GM19397 (cell line): ENCODE results near the gene AIPL1.

Experiments
- ATAC-seq: cut with Tn5 transposase; IDR thresholded peaks from one replicate; pipeline ENCODE4 v1.9.1; 2021; ENCODE audit warnings: mild to moderate bottlenecking, moderate library complexity; ENCODE audit not compliant: unreplicated experiment

The AIPL1 gene

DNA sequence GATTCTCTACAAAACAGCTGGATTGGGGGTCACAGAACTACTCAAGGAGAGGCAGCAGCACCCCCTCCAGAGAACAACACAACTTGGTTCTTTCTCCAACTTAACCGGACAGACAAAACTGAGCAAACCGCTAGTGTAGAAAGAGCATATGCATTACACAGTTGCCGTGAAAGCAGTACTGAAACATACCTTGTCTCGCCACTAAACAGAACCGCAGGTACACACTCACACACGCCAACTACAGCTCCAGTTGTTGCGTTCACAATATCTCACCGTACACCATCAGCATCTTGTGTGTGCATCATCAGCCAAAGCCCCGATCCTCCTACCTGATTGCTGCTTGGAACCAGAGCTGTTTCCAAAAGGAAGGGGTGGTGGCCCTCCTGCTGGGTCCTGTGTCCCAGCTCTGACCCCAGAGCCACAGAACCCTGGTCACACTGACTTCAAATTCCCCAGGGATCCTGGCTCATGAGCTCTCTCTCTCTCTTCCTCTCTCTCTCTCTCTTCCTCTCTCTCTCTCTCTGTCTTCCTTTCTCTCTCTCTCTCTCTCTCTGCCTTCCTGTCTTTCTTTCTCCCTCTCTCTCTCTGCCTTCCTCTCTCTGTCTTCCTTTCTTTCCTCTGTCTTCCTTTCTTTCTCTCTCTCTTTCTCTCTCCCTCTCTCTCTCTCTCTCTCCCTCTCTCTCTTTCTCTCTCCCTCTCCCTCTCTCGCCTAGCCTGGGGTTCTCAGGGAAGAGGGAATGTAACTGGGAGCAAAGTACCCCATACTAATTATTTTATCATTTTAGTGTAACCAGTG lies 17.7 kb upstream of the AIPL1 start:
- no peak for ATAC-seq

DNA sequence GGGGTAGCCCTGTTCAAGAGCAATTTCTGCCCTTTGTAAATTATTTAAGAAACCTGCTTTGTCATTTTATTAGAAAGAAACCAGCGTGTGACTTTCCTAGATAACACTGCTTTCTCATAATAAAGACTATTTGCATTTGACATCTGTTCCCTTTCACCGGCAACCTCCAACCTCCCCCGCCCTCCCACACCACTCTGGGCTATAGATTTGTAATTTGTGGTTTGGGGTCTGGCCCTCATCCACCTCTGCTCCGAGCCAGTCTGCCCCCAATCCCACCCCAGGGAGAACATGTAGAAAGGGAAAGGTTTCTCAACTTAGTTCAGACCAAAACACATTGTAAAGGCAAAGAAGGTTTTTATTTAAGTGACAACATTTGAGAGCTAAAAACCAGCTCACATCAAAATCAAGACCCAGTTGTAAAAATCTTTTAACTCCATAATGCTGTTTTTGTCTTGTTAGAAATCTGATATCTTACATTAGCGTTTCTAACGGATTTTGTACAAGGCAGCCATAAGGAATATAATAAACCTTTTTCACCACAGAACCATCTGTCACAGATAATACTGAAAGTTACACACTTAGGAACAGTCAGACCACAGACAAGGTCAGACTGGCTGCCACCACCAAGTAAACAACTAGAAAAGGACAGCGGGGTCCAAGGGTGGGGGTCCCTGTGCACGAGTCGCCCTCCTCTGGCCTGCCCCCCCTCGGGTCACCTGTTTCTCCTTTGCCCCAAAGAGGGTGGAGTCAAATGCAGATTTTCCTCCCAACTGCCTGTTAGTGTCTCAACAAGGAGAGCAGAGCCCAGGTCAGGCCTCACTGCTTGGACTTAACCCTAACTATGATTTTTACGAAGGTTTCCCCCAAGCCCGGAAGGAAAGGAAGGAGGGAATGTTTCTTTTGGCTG lies 16.3 kb upstream of the AIPL1 start:
- no peak for ATAC-seq

DNA sequence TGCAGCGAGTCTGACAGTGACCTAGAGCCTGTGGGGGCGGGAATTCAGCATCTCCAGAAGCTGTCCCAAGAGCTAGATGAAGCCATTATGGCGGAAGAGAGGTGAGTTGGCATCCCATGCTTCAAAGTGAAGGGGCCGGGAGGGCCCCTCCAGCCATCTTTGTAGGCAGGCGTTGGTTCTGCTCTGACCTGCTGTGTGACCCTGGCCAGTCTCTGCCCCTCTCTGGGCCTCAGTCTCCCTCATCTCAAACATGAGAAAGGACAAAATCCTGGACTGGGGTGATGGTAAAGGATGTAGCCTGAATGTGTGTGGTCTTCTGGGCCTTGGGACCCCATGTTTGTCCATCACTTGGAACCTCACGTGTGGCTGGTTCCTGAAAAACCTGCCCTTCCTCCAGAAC lies 14.4 kb upstream of the AIPL1 start:
- no peak for ATAC-seq

DNA sequence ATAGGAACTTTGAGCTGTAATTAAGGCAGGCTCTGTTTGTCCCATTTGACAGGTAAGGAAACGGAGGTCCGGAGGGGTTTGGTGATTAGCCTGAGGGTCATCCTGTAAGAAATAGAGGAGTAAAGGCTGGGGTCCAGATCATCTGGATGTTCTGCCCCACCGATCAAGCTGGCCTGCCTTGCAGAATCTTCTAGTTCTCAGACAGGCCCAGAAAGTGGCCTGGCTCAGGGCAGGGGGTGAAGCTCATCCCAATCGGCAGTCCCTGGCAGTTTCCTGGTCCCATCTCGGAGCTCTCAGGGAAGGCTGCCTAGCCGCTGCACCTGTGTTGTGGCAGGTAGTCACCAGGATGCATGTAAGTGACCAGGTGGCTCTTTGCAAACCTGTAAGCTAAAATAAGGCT lies 13.6 kb upstream of the AIPL1 start:
- no peak for ATAC-seq

DNA sequence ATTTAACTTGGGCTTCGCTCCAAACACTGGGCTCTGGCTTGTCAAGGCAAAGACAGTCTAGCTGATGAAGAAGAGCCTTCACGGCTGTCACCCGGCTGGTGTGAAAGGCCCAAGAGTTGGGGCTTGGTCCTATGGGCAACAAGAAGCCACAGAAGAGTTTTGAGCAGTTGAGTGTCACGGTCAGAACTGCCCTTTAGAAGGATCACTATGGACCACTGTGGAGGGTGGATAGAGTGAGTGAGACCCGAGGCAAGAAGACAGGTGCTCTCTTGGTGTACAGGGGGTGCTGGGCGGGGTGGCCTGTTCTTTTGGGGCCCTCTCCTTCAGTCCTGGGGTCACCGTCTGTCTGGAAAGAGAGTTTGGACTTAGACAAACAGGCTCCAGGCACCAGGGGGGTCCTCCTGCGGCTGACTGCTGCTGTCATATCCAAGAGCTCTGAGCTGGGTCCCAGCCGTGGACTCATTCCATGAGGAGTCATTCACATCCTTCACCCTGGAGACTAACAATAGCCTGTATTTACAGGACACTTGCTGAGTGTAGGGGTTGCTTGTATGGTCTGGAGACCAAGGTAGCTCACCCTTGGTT lies 11.7 kb upstream of the AIPL1 start:
- no peak for ATAC-seq

DNA sequence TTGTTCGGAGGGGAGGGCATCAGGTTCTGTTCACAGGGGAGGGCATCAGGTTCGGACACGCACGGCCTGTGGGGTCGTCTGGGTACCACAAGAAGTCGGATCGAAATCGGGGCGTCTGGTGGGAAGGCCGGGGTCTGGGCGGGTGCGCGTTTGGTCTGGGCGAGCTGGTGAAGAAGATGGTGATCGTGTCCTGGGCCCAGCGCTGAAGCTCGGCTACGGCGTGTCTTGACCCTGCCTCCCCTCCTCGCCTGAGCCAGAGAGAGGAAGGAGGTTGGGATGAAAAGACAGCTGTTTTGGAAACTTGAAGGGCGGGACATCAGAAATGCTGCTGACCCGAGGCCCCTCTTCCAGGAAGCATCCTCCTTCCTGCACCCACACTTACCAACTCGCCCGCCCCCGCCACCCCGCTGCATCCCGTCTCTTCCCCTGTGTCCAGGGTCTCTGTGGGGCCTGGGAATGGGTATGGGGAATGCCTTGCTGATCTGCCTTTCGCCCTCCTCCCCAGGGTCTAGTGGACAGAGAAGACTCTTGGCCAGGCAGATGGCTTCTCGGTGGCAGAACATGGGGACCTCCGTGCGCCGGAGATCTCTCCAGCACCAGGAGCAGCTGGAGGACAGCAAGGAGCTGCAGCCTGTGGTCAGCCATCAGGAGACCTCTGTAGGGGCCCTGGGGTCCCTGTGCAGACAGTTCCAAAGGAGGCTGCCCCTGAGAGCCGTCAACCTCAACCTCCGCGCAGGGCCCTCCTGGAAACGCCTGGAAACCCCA lies 9.8 kb upstream of the AIPL1 start:
- no peak for ATAC-seq

DNA sequence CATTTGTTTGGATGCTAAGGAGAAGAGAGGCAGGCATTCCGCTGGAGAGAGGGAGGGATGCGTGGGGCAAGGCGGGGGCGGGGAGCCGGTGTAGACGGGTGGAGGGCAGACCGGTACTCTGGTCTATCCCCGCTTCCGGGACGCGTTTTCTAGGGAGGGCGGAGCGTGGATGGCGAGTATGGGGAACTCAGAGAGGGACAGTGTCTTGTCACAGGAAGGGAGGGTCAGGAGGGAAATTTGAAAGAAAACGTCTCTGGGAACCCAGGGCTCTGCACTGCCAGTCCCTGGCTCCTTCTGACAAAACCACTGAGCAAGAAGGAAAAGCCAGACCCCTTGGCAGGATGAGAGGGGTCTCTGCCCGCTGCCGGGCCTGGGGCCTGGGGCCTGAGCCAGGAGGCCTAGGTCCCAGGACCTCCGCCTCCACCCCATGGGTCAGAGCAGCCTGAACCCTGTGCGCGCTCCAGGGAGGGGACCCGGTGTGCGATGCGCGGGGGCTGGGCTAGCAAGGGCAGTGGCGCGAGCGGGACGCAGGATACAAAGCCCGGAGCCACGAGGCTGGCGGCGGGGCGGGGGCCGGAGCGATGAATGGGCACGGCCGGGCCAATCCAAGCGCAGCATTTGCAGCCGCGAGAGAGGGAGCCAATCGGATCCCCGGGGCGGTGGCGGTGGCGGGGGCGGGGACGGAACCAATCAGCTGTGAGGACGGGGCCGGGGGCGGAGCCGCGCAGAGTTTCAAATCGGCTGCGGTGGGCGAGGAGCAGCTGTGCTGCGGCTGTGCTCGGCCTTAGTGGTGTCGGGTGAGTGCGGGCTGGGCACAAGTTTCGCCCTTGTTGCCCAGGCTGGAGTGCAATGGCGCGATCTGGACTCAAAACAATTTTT lies 9.0 kb upstream of the AIPL1 start, which contains the start of gene PIMREG:
Gene PIMREG, plus strand, starts transcription at position 764 of the 879 bp plus-strand sequence. CDS start 656 bp downstream, outside the sequence.
- ATAC-seq = peak; percentile 90

DNA sequence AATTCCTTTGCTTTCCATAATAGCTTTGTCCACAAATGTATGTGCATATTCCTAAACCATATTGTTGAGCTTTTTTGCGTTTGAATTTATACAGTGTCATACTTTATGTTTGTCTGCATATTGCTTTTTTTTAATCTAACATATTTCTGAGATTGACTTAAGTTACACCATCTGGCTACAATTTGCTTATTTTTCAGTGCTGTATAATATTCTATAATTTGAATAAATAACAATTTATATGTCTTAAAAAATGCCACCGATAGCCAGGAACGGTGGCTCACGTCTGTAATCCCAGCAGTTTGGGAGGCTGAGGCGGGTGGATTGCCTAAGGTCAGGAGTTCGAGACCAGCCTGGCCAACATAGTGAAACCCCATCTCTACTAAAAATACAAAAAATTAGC lies 7.9 kb upstream of the AIPL1 start:
- ATAC-seq = no peak

DNA sequence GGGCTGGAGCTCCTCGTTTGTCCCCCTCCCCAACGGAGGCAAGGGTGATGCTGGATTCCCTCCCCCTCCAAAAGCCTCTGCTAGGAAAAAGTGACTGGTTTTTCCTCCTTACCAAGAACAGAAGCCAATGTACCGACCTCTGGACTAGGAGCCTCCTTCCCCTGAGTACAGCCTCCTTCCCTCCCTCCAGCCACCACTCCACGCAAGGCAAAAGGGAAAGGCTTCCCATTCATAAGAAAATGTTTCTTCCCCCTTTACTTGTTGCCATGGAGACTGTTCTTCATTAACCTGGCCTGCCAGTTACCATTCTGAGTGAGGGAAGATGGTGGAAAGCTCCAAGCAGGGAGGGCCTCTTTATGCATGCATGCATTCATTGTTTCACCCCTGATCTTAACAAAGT lies 5.0 kb upstream of the AIPL1 start:
- no peak for ATAC-seq

DNA sequence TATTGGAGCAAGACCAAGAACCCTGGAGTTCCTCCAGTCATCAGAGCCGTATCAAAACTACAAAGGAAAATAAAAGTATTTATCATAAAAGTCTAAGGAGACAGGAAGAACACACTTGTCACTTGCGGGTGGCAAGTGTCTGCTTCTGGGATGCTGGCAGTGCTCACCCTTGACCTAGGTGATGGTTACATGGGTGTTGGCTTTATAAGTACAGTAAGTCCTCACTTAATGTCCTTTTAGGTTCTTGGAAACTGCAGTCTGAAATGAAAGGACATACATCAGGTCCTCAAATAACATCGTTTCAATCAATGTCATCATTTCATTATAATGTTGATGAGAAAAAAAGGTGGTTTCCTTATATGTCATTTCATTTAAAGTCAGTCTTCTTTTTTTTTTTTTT lies 3.0 kb upstream of the AIPL1 start:
- ATAC-seq = no peak

DNA sequence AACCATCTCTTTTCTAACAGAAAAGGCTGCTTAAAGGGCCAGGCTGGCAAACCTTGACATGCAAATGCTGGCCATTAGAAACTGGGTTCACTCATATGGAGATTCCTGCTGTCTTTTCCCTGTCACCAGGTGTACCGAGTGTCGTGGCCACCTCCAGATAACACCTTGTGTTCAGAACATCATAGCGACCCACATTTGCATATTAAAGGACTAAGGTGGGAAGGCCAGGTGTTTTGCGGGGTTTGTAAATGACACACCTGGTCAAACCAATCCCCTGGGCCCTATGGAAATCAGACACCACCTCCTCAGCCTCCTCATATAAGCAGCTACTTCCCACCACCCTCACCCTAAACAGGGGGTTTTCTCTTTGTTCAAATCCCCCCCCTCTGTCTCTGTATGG lies 2.5 kb upstream of the AIPL1 start:
- no peak for ATAC-seq

DNA sequence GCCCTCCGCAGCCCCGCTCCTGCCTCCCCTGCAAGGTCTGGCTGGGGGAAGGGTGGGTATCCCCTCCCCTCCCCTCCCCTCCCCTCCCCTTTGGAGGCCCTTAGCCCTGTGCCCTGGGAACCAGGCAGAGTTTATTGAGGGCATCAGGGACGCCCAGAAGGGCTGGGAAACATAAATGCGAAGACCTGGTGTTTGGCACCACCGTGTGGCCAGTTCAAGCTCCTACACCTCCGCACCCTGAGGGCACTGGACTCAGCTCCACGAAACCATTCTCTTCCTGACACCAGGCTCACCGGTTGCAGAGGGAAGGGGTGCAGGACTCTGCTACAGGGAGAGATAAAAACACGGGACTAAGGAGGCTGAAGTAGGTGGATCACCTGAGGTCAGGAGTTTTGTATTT lies 1.0 kb upstream of the AIPL1 start:
- ATAC-seq = no peak

DNA sequence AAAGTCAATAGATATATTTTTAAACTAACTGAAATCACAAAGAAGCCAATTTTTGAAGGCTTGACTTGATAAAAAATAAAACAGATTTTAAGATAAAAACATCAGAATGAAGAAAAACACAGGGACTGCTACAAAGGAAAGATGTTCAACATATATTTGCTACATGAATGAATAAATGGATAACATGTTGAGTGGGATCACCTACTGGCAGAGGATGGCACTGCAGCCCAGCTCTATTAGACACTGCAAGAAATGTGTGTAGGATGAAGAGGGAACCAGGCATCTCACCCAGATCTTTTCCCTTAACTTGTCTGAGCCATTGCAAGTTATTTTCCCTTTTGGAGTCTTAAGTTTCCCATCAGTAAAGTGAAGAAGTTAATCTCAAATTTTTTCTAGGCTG lies 4.2 kb downstream of the AIPL1 start:
- ATAC-seq = no peak

DNA sequence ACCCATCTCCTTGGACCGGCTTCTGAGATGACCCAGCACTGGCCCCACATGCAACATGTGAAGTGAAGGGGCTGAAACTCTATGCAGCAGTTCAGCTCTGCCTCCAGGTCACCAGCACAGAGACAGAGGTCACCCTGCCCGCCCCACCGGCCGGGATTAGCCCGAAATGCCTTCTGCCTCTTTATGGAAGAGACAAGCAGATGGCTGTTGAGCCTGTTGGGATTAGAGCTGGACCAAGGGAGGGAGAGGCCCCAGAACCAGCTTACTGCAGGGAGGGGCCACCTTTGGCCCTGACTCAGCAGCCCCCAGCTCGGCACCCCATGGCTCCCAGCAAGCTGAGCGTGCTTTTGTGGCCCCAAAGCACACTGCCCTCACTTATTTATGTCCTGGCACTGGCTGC lies 5.7 kb downstream of the AIPL1 start:
- no peak for ATAC-seq

DNA sequence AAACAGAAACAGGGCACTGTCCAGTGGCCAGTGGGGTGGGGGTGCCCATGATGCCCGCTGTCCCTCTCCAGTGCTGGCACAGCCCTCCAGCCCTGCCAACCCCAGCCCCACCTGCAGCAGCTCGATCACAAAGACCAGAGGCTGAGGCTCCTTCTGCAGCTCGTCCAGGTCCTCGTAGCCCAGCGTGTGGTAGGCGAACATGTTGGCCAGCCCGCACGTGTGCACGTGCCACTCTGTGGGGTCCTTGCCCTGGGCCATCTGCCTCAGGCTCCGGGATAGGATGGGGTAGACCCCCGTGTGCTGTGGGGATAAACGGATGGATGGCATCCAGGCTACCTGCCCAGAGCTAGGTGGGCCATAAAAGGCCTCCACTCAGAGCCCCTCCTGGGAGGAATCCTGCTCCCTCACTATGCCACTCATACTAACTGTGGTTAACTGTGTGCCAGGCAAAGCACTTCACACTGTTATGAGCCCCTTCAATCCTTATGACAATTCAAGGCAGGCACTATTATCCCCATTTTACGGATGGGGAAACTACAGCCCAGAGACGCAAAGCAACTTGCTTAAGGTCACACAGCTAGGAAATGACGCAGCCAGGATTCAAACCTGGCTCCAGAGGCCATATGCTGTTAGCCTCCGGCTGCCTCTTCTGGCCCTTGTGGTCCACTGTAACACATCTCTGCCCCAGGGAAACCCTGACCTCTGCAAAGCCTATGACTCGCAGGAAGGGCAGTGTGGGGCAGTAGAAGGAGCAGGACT lies 6.5 kb downstream of the AIPL1 start:
- ATAC-seq = no peak

DNA sequence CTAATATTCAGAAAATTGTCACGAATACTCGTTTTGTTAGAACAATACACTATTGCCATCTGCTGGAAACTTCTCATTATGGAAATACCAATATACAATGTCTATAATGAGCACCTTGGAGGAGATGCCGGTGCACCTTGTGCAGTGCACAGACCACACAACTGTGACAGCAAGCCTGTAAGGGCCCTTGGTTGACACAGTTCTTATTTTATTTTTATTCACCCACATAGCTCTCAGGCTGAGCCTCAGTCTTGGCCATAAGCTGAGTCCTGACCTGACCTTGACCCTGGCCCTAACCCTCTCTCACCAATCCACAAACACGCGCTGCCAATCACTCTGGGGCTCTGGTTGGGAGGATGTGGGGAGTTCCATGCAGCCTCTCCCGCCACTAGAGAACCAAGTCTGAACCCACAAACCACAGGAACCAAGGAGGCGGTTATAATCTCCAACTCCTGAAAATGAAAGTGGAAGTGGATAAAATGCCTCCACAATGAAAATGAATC lies 7.6 kb downstream of the AIPL1 start:
- no peak for ATAC-seq

DNA sequence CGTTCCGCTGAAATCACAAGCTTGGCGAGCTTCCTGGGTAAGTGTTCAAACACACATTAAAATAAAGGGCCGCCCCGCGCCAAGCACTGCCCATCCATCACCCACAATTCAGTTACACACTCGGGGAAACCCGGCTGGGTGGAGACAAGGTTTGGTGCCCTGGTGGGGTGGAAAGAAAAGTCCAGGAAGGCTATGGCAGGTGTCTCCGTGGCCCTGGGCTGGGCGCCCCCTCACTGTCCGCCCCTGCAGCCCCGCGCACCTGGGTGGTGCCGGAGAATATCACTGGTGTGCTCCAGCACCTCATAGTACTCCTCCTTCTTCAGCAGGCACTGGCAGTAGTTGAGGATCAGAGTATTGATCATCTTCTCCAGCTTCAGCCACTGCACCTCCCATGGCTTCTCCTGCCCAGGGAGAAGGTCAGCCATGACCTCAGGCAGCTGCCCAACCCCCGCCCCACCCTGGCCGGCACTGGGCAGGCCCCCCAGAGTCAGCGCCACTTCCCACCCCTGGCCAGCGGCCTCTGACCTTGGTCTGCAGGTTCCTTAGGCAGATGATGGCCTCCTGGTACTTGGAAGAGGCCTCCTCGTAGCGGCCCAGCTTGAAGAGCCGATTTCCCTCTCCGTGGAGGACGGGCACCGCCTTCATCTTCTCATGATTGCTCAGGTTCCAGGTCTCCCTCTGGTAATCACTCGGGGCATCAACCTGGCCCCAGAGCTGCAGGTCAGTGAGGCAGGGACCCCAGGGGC lies 8.4 kb downstream of the AIPL1 start:
- ATAC-seq = no peak

DNA sequence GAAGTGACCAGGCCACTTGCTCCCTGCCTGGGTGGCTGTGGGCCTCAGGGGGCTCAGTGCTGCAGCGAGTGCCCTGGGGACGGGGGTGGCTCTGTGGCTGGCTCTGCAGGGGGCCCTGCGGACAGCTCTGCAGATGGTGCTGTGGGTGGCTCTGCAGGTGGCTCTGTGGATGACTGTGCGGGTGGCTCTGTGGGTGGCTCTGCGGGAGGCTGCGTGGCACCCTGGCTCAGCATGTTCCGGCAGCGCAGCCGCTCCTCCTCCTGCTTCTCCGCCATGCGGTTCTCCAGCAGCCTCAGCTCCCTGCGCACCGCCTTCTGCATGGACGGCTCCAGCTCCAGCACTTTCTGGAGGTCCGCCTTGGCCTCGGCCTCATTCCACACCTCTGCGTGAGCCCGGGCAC lies 9.5 kb downstream of the AIPL1 start:
- no peak for ATAC-seq
